Pancreas (tissue), 10 donors: ENCODE measurements around the gene S1PR3. TPM values are rescaled to one million over a fixed set of nuclear protein-coding genes. Genes with fewer than 3 reads are reported as not detected.

Experiments used
- ATAC-seq, 4 donors: fragments of 200-7000 bp; cut with Tn5 transposase; one replicate each; pipeline versions ENCODE4 v1.8.0 to v1.9.1; 2020; ENCODE audit warnings: mild to moderate bottlenecking in 4 of 4, moderate library complexity in 4 of 4
- DNase-seq, 6 donors: peaks; one replicate each; pipeline ENCODE4 v3.0.0-alpha.2; 2020
- FAIRE-seq: peaks from 2 replicates; lab custom pipeline; 2012; peaks lifted over from hg19 to GRCh38; lab: Jason Lieb, UNC
- H3K27ac ChIP-seq, 4 donors: fragments of 200-600 bp; sonication (generic); 1 replicate in 3 of 4; 2 replicates in 1 of 4; pipeline versions ENCODE4 v1.5.0 to v1.8.0; 2020
- H3K27me3 ChIP-seq, 4 donors: fragments of 200-600 bp; one replicate each; pipeline ENCODE4 v1.8.0; 2021
- H3K36me3 ChIP-seq, 3 donors: fragments of 200-600 bp; sonication (generic) in 1 of 3; one replicate each; pipeline versions ENCODE4 v1.5.0 to v1.8.0; 2020 to 2021
- H3K4me1 ChIP-seq, 3 donors: fragments of 200-600 bp; one replicate each; pipeline ENCODE4 v1.8.0; 2021
- H3K4me3 ChIP-seq, 4 donors: fragments of 200-600 bp; sonication (generic) in 2 of 4; one replicate each; pipeline versions ENCODE4 v1.5.0 to v1.8.0; 2020 to 2021
- H3K9me3 ChIP-seq, 4 donors: fragments of 200-600 bp; one replicate each; pipeline ENCODE4 v1.8.0; 2021
- CTCF ChIP-seq, 4 donors: fragments of 200-600 bp; sonication (generic) in 3 of 4; IDR thresholded peaks; one replicate each; pipeline versions ENCODE4 v1.5.0 to v1.8.0; 2021; ENCODE audit warnings: antibody characterized with exemption in 4 of 4
- WGBS, 2 donors: extraction: QIAGEN DNeasy Blood & Tissue Kit; methylation state at CpG; one replicate each; pipeline ENCODE4 v1.1.7; 2013; 5-methylcytosine and 5-hydroxymethylcytosine counted together
- intact Hi-C, 3 donors: fragments of 100-400 bp; cut with DNase I; formaldehyde crosslinking; loops; one replicate each; pipeline versions ENCODE4 v1.11.1 to v1.14.2; 2022
- polyA plus RNA-seq, 2 donors: library from polyadenylated mRNA; stranded (reverse); fragments of 200-250 nt; gene quantifications; one replicate each; pipeline ENCODE4 v1.2.3, GENCODE V29; 2013
- total RNA-seq, 6 donors: library from RNA; stranded (reverse); fragmentation: NEBNext Ultra II Directional in 4 of 6; extraction: Animal tissue kit (Norgen Biotek cat#: 25700) in 4 of 6; gene quantifications; one replicate each; pipeline versions ENCODE4 v1.2.1 to v1.2.4, GENCODE V29; 2021 to 2023
- donor health status: healthy with polysubstance abuse.
- donor health status: DM: no; HTN: no; CAD: no; lungs with moderate emphysema.
- donor health status: DM: no; HTN: no; CAD: no.
- donor health status: control.
- donor health status: control.
- donor health status: Bipolar disorder and iron deficiency.
- donor health status: DM: yes; HTN: yes; CAD: no.
- donor health status: DM: no; HTN: no; CAD: no.
- donor health status: DM: no; HTN: no; CAD: no.
- donor health status: DM: yes; HTN: yes; CAD: no.

Gene S1PR3
- total and polyA plus RNA-seq, 8 donors, result 1.4 to 4.1 (median 2.2) TPM

GRCh38 chr9:89042984-89043383, 51.7 kb downstream of the S1PR3 start:
- FAIRE-seq (no peak), ATAC-seq (no peak), DNase-seq (no peak)

GRCh38 chr9:89044104-89044503, 52.8 kb downstream of the S1PR3 start:
- TF ChIP-seq CTCF (IDR thresholded peaks at IDR 0.05), result no peak
- H3K4me1 ChIP-seq, result no peaks in the 10 kb centered on the region
- no peak overlapping the region for H3K4me3 ChIP-seq
- ATAC-seq (no peak), FAIRE-seq (no peak), DNase-seq (no peak)
- WGBS, 2 donors, result 95 to 96% methylated on average over 2 of the region's 2 CpGs
- H3K27ac ChIP-seq, result no peak overlapping the region
- no peaks in the 10 kb centered on the region for H3K36me3 ChIP-seq
- no peaks in the 10 kb centered on the region for H3K9me3 ChIP-seq
- H3K27me3 ChIP-seq, result no peaks in the 10 kb centered on the region
- intact Hi-C loops, result no loop called here

More at GRCh38 chr9:89042984-89043383, 51.7 kb downstream of the S1PR3 start:
- Histone ChIP-seq H3K4me1 (no peaks in the 10 kb centered on the region), H3K36me3 (no peaks in the 10 kb centered on the region), H3K27me3 (no peaks in the 10 kb centered on the region), H3K27ac (no peak overlapping the region), H3K4me3 (no peak overlapping the region), H3K9me3 (no peaks in the 10 kb centered on the region)
- 89 to 93% methylated on average over 9 of the region's 9 CpGs for WGBS, 2 donors
- TF ChIP-seq CTCF (IDR thresholded peaks at IDR 0.05), result no peak
- intact Hi-C loops, result no loop called here

GRCh38 chr9:89044881-89045280, 53.6 kb downstream of the S1PR3 start:
- DNase-seq (no peak), ATAC-seq (no peak), FAIRE-seq (no peak)
- Histone ChIP-seq H3K36me3 (no peaks in the 10 kb centered on the region), H3K27me3 (no peaks in the 10 kb centered on the region), H3K27ac (no peak overlapping the region), H3K9me3 (no peaks in the 10 kb centered on the region), H3K4me3 (no peak overlapping the region), H3K4me1 (no peaks in the 10 kb centered on the region)
- whole genome bisulfite sequencing, 2 donors, result 85 to 88% methylated on average over 4 of the region's 4 CpGs
- intact Hi-C loops, result no loop called here
- TF ChIP-seq CTCF (IDR thresholded peaks at IDR 0.05), result no peak

- no peak for ATAC-seq
These were observed 55.6 kb downstream of the S1PR3 start for GRCh38 chr9:89046832-89047231.

More at GRCh38 chr9:89046832-89047231, 55.6 kb downstream of the S1PR3 start:
- DNase-seq (no peak), FAIRE-seq (no peak)
- intact Hi-C loops, result no loop called here
- Histone ChIP-seq H3K9me3 (no peaks in the 10 kb centered on the region), H3K27me3 (no peaks in the 10 kb centered on the region), H3K36me3 (no peaks in the 10 kb centered on the region), H3K4me3 (no peak overlapping the region), H3K4me1 (no peaks in the 10 kb centered on the region), H3K27ac (no peak overlapping the region)
- WGBS, 2 donors, result 84 to 91% methylated on average over 2 of the region's 2 CpGs
- no peak for TF ChIP-seq CTCF (IDR thresholded peaks at IDR 0.05)
